ENCODE results near the gene PTPRN2.

PTPRN2 gene

GRCh38 chr7:157507987-157508386 lies 1079.6 kb downstream of the PTPRN2 start:
- Histone ChIP-seq H3K4me2 (ENCODE audit: insufficient read depth, low read length, poor library complexity, severe bottlenecking) (no peak overlapping the region), H3K27me3 (ENCODE audit: control insufficient read depth in 3 of 3, insufficient read depth in 3 of 3, low read depth in 1 of 3, low read length in 3 of 3) (no peaks in the 10 kb centered on the region), H2BK15ac (ENCODE audit: low read length) (no peak overlapping the region), H3K23ac (ENCODE audit: low read depth, low read length, poor library complexity) (no peak overlapping the region), H3K4ac (ENCODE audit: low read length) (no peak overlapping the region), H2AK5ac (ENCODE audit: low read depth, low read length) (no peak overlapping the region), H3K9me3 (replicated peaks in 1 of 2; ENCODE audit: control insufficient read depth in 2 of 2, insufficient read depth in 1 of 2, low read depth in 1 of 2, low read length in 2 of 2) (peaks cover 8 to 32% of the 10 kb centered on the region in 2 donors), H2BK120ac (ENCODE audit: low read depth, low read length) (no peak overlapping the region), H3K18ac (ENCODE audit: low read length) (no peak overlapping the region), H3K4me1 (ENCODE audit: control insufficient read depth in 2 of 2, insufficient read depth in 1 of 2, low read depth in 1 of 2, low read length in 2 of 2) (no peaks in the 10 kb centered on the region), H2AFZ (ENCODE audit: low read length) (peak overlapping the region; percentile 18), H4K91ac (ENCODE audit: low read depth, low read length, poor library complexity) (no peak overlapping the region), H4K8ac (ENCODE audit: low read depth, low read length) (no peak overlapping the region), H3K36me3 (replicated peaks in 1 of 2; ENCODE audit: control insufficient read depth in 2 of 2, insufficient read depth in 2 of 2, low read length in 2 of 2) (no peaks in the 10 kb centered on the region), H3K14ac (ENCODE audit: low read length) (peak overlapping the region; percentile 25), H3K79me1 (ENCODE audit: low read depth, low read length) (no peaks in the 10 kb centered on the region), H3K9ac (ENCODE audit: low read depth, low read length, poor library complexity) (no peak overlapping the region), H3K4me3 (ENCODE audit: low read length in 2 of 2) (no peak overlapping the region), H2BK5ac (ENCODE audit: low read length) (no peak overlapping the region), H2BK12ac (ENCODE audit: low read length) (no peak overlapping the region), H3K27ac (replicated peaks; ENCODE audit: low read length) (no peak overlapping the region)
- no peak for DNase-seq (ENCODE audit: low spot score)
- WGBS, 2 donors (ENCODE audit: extremely low coverage in 2 of 2, insufficient read length in 2 of 2, insufficient replicate concordance in 1 of 2): no CpG with 5 or more reads among the region's 5 CpGs

DNA sequence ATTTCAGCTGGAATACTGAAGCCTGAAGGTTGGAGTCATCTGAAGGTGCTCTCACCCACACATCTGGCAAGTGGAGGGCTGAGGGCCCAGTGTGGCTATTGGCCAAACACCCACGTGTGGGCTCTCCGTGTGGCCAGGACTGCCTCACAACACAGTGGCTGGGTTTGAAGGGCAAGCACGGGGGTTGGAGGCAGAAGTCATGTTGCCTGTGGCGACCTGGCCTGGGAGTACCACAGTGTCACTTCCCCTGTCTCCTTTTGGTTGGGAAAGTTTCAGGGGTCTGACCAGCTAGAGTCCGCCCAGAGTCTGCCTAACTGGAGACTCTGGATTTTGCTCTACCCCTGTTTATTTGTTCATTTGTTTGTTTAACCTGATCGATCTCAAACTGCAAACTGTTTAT lies 1081.4 kb downstream of the PTPRN2 start:
- no peak for DNase-seq (ENCODE audit: low spot score)
- Histone ChIP-seq H4K8ac (ENCODE audit: low read depth, low read length) (no peak overlapping the region), H3K79me1 (ENCODE audit: low read depth, low read length) (no peaks in the 10 kb centered on the region), H2BK15ac (ENCODE audit: low read length) (no peak overlapping the region), H3K4me3 (ENCODE audit: low read length in 2 of 2) (peak overlapping the region in 1 of 2 donors; percentile 69), H2BK12ac (ENCODE audit: low read length) (no peak overlapping the region), H2BK120ac (ENCODE audit: low read depth, low read length) (no peak overlapping the region), H3K27ac (replicated peaks; ENCODE audit: low read length) (no peak overlapping the region), H4K91ac (ENCODE audit: low read depth, low read length, poor library complexity) (no peak overlapping the region), H3K9ac (ENCODE audit: low read depth, low read length, poor library complexity) (peak overlapping the region; percentile 64), H3K23ac (ENCODE audit: low read depth, low read length, poor library complexity) (no peak overlapping the region), H2AK5ac (ENCODE audit: low read depth, low read length) (no peak overlapping the region), H3K4me1 (ENCODE audit: control insufficient read depth in 2 of 2, insufficient read depth in 1 of 2, low read depth in 1 of 2, low read length in 2 of 2) (no peaks in the 10 kb centered on the region), H3K9me3 (replicated peaks in 1 of 2; ENCODE audit: control insufficient read depth in 2 of 2, insufficient read depth in 1 of 2, low read depth in 1 of 2, low read length in 2 of 2) (peaks cover 8 to 39% of the 10 kb centered on the region in 2 donors), H3K27me3 (ENCODE audit: control insufficient read depth in 3 of 3, insufficient read depth in 3 of 3, low read depth in 1 of 3, low read length in 3 of 3) (no peaks in the 10 kb centered on the region), H3K36me3 (replicated peaks in 1 of 2; ENCODE audit: control insufficient read depth in 2 of 2, insufficient read depth in 2 of 2, low read length in 2 of 2) (no peaks in the 10 kb centered on the region), H3K18ac (ENCODE audit: low read length) (no peak overlapping the region), H3K4ac (ENCODE audit: low read length) (no peak overlapping the region), H3K4me2 (ENCODE audit: insufficient read depth, low read length, poor library complexity, severe bottlenecking) (no peak overlapping the region), H2AFZ (ENCODE audit: low read length) (no peak overlapping the region), H3K14ac (ENCODE audit: low read length) (peak overlapping the region; percentile 76), H2BK5ac (ENCODE audit: low read length) (no peak overlapping the region)
- no CpG with 5 or more reads among the region's 6 CpGs for WGBS, 2 donors (ENCODE audit: extremely low coverage in 2 of 2, insufficient read length in 2 of 2, insufficient replicate concordance in 1 of 2)

DNA sequence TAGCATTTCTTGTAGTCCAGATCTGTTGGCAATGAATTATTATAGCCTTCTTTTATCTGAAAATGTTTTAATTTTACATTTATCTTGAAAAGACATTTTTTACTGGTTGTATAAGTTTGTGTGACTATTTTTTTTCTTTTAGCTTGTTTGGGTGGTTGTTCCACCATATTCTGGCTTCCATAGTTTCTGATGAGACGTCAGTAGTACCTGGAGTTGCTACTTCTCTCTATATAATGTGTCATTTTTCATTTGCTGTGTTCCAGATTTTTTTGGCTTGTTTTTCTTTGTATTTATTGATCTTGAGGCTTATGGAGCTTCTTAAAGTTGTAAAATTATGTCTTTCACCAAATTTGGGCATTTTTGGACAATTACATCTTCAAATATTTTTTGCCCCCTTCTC lies 1082.0 kb downstream of the PTPRN2 start:
- Histone ChIP-seq H3K27me3 (ENCODE audit: control insufficient read depth in 3 of 3, insufficient read depth in 3 of 3, low read depth in 1 of 3, low read length in 3 of 3) (no peaks in the 10 kb centered on the region), H3K4me1 (ENCODE audit: control insufficient read depth in 2 of 2, insufficient read depth in 1 of 2, low read depth in 1 of 2, low read length in 2 of 2) (no peaks in the 10 kb centered on the region), H4K91ac (ENCODE audit: low read depth, low read length, poor library complexity) (no peak overlapping the region), H3K4me2 (ENCODE audit: insufficient read depth, low read length, poor library complexity, severe bottlenecking) (no peak overlapping the region), H3K23ac (ENCODE audit: low read depth, low read length, poor library complexity) (no peak overlapping the region), H2BK15ac (ENCODE audit: low read length) (no peak overlapping the region), H3K27ac (replicated peaks; ENCODE audit: low read length) (no peak overlapping the region), H3K4ac (ENCODE audit: low read length) (no peak overlapping the region), H2BK5ac (ENCODE audit: low read length) (no peak overlapping the region), H3K14ac (ENCODE audit: low read length) (no peak overlapping the region), H3K36me3 (replicated peaks in 1 of 2; ENCODE audit: control insufficient read depth in 2 of 2, insufficient read depth in 2 of 2, low read length in 2 of 2) (no peaks in the 10 kb centered on the region), H2AFZ (ENCODE audit: low read length) (no peak overlapping the region), H2AK5ac (ENCODE audit: low read depth, low read length) (no peak overlapping the region), H4K8ac (ENCODE audit: low read depth, low read length) (no peak overlapping the region), H3K9me3 (replicated peaks in 1 of 2; ENCODE audit: control insufficient read depth in 2 of 2, insufficient read depth in 1 of 2, low read depth in 1 of 2, low read length in 2 of 2) (peaks cover 8 to 39% of the 10 kb centered on the region in 2 donors), H3K9ac (ENCODE audit: low read depth, low read length, poor library complexity) (no peak overlapping the region), H3K4me3 (ENCODE audit: low read length in 2 of 2) (no peak overlapping the region), H2BK120ac (ENCODE audit: low read depth, low read length) (no peak overlapping the region), H2BK12ac (ENCODE audit: low read length) (no peak overlapping the region), H3K18ac (ENCODE audit: low read length) (no peak overlapping the region), H3K79me1 (ENCODE audit: low read depth, low read length) (no peaks in the 10 kb centered on the region)
- WGBS, 2 donors (ENCODE audit: extremely low coverage in 2 of 2, insufficient read length in 2 of 2, insufficient replicate concordance in 1 of 2): no CpG with 5 or more reads among the region's 1 CpG
- DNase-seq (ENCODE audit: low spot score): no peak

DNA sequence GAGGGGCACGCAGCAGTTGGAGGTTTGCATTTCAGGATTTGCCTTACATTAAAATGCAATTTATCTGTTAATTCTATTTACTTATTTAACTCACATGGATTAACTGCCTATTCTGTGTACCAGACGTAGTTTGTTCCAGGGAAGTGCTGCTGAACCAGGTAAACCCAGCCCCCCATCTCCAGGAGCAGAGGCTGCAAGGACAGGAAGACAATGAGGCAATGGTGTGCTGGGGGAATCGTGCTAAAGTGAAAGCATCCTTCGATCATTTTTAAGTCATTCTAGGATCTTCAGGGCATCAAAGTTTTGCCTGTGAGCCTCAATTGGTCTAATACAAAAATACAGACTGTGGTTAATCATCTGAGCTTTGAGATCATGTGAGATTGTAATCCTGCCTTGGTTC lies 1084.4 kb downstream of the PTPRN2 start:
- H3K14ac ChIP-seq (ENCODE audit: low read length): no peak overlapping the region
- H3K79me1 ChIP-seq (ENCODE audit: low read depth, low read length): no peaks in the 10 kb centered on the region
- H2BK12ac ChIP-seq (ENCODE audit: low read length): no peak overlapping the region
- H2BK5ac ChIP-seq (ENCODE audit: low read length): no peak overlapping the region
- no peak overlapping the region for H2AK5ac ChIP-seq (ENCODE audit: low read depth, low read length)
- H2BK15ac ChIP-seq (ENCODE audit: low read length): no peak overlapping the region
- no peak overlapping the region for H2AFZ ChIP-seq (ENCODE audit: low read length)
- no peak overlapping the region for H3K9ac ChIP-seq (ENCODE audit: low read depth, low read length, poor library complexity)
- no peak for DNase-seq (ENCODE audit: low spot score)
- no peak overlapping the region for H2BK120ac ChIP-seq (ENCODE audit: low read depth, low read length)
- H3K27me3 ChIP-seq (ENCODE audit: control insufficient read depth in 3 of 3, insufficient read depth in 3 of 3, low read depth in 1 of 3, low read length in 3 of 3): no peaks in the 10 kb centered on the region
- H3K36me3 ChIP-seq (replicated peaks in 1 of 2; ENCODE audit: control insufficient read depth in 2 of 2, insufficient read depth in 2 of 2, low read length in 2 of 2): no peaks in the 10 kb centered on the region
- H4K8ac ChIP-seq (ENCODE audit: low read depth, low read length): no peak overlapping the region
- no peak overlapping the region for H3K18ac ChIP-seq (ENCODE audit: low read length)
- no peak overlapping the region for H3K4ac ChIP-seq (ENCODE audit: low read length)
- H3K27ac ChIP-seq (replicated peaks; ENCODE audit: low read length): no peak overlapping the region
- peaks cover 4 to 14% of the 10 kb centered on the region in 2 donors for H3K4me1 ChIP-seq (ENCODE audit: control insufficient read depth in 2 of 2, insufficient read depth in 1 of 2, low read depth in 1 of 2, low read length in 2 of 2)
- H3K9me3 ChIP-seq (replicated peaks in 1 of 2; ENCODE audit: control insufficient read depth in 2 of 2, insufficient read depth in 1 of 2, low read depth in 1 of 2, low read length in 2 of 2): peaks cover 8 to 39% of the 10 kb centered on the region in 2 donors
- H4K91ac ChIP-seq (ENCODE audit: low read depth, low read length, poor library complexity): no peak overlapping the region
- no peak overlapping the region for H3K4me3 ChIP-seq (ENCODE audit: low read length in 2 of 2)
- no peak overlapping the region for H3K23ac ChIP-seq (ENCODE audit: low read depth, low read length, poor library complexity)
- WGBS, 2 donors (ENCODE audit: extremely low coverage in 2 of 2, insufficient read length in 2 of 2, insufficient replicate concordance in 1 of 2): no CpG with 5 or more reads among the region's 4 CpGs
- no peak overlapping the region for H3K4me2 ChIP-seq (ENCODE audit: insufficient read depth, low read length, poor library complexity, severe bottlenecking)
